Astrocyte of the spinal cord (primary cell): Measurements from ENCODE around the gene TIAM1.

Experiments used
- DNase-seq: peaks from one replicate; pipeline ENCODE4 v3.0.0; 2011; ENCODE audit warnings: low read depth, low spot score
- H3K4me3 ChIP-seq: 2 replicates; pipeline ENCODE4 v1.5.1; 2011; ENCODE audit warnings: low read depth, mild to moderate bottlenecking, low read length, moderate library complexity
- in situ Hi-C: cut with HindIII; loops from 2 replicates; pipeline ENCODE4 v1.10.0; 2017; ENCODE audit warnings: low sequenced_read_pairs
- TF ChIP-seq, protein P1 (sequence below): IDR thresholded peaks from 2 replicates; pipeline ENCODE4 v1.5.1; 2012; ENCODE audit warnings: low read depth, mild to moderate bottlenecking, low read length, inconsistent platforms

The TIAM1 gene

GRCh38 chr21:31107176-31107785 is 236.8 kb downstream of the TIAM1 start:
- in situ Hi-C loops: no loop called here
- no peak overlapping the region for H3K4me3 ChIP-seq
- TF ChIP-seq, protein P1, sequence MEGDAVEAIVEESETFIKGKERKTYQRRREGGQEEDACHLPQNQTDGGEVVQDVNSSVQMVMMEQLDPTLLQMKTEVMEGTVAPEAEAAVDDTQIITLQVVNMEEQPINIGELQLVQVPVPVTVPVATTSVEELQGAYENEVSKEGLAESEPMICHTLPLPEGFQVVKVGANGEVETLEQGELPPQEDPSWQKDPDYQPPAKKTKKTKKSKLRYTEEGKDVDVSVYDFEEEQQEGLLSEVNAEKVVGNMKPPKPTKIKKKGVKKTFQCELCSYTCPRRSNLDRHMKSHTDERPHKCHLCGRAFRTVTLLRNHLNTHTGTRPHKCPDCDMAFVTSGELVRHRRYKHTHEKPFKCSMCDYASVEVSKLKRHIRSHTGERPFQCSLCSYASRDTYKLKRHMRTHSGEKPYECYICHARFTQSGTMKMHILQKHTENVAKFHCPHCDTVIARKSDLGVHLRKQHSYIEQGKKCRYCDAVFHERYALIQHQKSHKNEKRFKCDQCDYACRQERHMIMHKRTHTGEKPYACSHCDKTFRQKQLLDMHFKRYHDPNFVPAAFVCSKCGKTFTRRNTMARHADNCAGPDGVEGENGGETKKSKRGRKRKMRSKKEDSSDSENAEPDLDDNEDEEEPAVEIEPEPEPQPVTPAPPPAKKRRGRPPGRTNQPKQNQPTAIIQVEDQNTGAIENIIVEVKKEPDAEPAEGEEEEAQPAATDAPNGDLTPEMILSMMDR: no peak
- DNase-seq: no peak

- in situ Hi-C loops: no loop called here
- H3K4me3 ChIP-seq: no peak overlapping the region
- TF ChIP-seq, protein P1: no peak
- DNase-seq: no peak
These were observed 240.3 kb downstream of the TIAM1 start for GRCh38 chr21:31103571-31104265.

DNA sequence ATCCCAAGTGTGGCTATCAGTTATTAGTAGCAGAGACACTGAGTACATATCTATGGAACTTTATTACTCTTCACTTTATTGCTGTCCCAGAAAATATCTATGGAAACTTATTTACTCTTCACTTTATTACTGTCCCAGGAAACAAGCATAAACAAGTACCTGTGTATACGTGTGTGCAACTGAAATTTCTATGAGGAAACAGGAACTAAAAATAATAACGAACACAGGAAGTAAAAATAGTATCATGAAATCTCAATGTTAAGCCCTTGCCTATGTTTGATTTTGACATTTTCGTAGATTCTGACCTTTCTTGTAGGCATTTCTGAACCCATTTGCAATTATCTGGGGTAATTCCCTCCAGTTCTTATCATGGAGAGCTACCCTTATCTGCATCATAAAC is 240.9 kb downstream of the TIAM1 start:
- in situ Hi-C loops: no loop called here
- TF ChIP-seq, protein P1: no peak
- H3K4me3 ChIP-seq: no peak overlapping the region
- no peak for DNase-seq

DNA sequence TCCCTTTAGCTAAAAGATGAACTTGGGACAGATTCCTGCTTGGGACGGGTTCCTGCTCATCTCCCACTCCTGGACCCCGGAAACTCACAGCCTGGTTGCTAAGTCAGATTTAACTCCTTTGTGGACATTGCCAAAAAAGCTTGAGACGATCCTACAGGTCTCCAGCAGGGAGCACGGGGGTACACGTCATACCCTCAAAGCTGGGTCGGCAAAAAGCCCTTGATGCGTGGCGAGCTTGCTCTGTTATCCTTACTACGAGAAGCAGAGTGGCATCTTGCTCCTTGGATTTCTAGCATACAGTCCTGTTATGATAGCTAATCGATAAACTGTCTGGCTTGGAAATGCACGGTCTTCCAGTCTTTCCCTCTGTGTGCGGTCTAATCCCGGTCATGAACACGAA is 244.9 kb downstream of the TIAM1 start:
- in situ Hi-C loops: no loop called here
- TF ChIP-seq, protein P1: no peak

DNA sequence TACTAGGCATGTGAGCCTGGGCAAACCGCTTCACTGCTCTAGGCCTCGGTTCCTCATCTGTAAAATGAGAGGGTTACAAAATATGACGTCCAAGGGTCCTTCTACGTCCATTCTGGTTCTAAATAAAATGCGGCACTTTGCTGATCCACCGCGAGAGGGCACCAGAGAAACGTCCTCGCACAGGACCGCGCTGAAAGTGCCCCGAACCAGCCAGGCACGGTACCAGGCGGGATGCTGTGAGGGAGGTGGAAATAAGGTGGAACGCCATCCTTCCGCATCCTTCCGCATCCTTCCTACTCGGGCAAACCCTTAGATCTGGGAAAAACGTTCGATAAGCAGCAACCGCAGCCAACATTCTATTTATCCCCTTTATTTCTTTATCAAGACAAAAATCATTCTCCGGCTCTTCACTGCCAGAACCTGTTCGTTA is 245.5 kb downstream of the TIAM1 start:
- no peak overlapping the region for H3K4me3 ChIP-seq
- TF ChIP-seq, protein P1: peak; percentile 91
- peak; percentile 56 for DNase-seq
- in situ Hi-C loops: no loop called here

More for the DNA sequence above, 244.9 kb downstream of the TIAM1 start:
- DNase-seq: no peak
- H3K4me3 ChIP-seq: no peak overlapping the region

DNA sequence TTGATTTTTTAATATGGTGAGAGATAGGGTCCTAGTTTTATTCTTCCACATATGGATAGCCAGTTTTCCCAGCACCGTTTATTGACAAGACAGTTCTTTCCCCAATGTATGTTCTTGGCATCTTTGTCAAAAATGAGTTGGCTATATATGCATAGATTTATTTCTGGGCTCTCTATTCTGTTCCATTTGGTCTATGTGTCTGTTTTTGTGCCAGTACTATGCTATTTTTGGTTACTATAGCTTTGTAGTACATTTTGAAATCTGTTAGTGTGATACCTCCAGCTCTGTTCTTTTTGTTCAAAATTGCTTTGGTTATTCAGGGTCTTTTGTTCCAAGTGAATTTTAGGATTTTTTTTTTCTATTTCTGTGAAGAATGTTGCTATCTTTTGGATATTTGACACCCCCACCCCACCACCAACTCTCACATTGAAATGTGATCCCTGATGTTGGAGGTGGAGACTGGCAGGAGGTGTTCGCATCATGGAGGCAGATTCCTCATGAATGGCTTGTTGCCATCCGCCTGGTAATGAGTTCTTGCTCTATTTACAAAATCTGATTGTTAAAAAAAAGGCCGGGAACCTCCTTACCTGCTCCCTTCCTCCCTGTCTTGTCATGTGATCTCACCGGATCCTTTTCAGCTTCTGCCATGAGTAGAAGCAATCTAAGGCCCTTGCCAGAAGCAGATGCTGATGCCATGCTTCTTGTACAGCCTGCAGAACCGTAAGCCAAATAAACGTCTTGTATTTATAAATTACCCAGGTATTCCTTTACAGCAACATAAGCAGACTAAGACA is 251.0 kb downstream of the TIAM1 start:
- H3K4me3 ChIP-seq: no peak overlapping the region
- no peak for DNase-seq
- TF ChIP-seq, protein P1: no peak
- in situ Hi-C loops: no loop called here
